Ovary (tissue), 3 donors: ENCODE results near the gene ELOVL3.

Experiments
- CTCF ChIP-seq, 3 donors: fragments of 450-650 bp in 2 of 3; fragments of 200-600 bp in 1 of 3; IDR thresholded peaks; one replicate each; pipeline versions ENCODE4 v1.5.1 to v1.8.0; 2016 to 2022; ENCODE audit warnings: antibody characterized with exemption in 3 of 3, mild to moderate bottlenecking in 1 of 3
- POLR2A ChIP-seq: fragments of 450-650 bp; IDR thresholded peaks from one replicate; pipeline ENCODE4 v1.6.1; 2017; ENCODE audit warnings: antibody characterized with exemption, mild to moderate bottlenecking, moderate library complexity
- donor health status: DM: no; HTN: no; CAD: no.

- TF ChIP-seq POLR2A (no peak), CTCF (IDR thresholded peaks at IDR 0.05) (no peak)
These were observed 35.7 kb downstream of the ELOVL3 start for GRCh38 chr10:102261842-102262241.
